Loucy (cell line): Measurements from ENCODE around the gene EFCAB5.
"Not testable (repeated sequence)": the region's sequence is repeated elsewhere in the genome, so short reads cannot be mapped to it uniquely, and the experiment has no call there.

Experiments
- H2AFZ ChIP-seq: fragments of 200-600 bp; sonication (generic); 2 replicates; pipeline ENCODE4 v1.6.0; 2016; ENCODE audit warnings: antibody characterized with exemption, mild to moderate bottlenecking, low read length, moderate library complexity
- H3F3A ChIP-seq: fragments of 200-600 bp; 2 replicates; pipeline ENCODE4 v1.6.0; 2016; ENCODE audit warnings: antibody characterized with exemption, low read depth, mild to moderate bottlenecking
- H3K27me3 ChIP-seq: fragments of 200-600 bp; sonication (generic); 2 replicates; pipeline ENCODE4 v1.6.1; 2014; ENCODE audit warnings: low read length, mild to moderate bottlenecking; ENCODE audit not compliant: insufficient read depth, poor library complexity, severe bottlenecking
- H3K36me3 ChIP-seq: fragments of 200-600 bp; sonication (generic); 2 replicates; pipeline ENCODE4 v1.6.1; 2016; ENCODE audit warnings: low read length; ENCODE audit not compliant: insufficient read depth
- H3K4me1 ChIP-seq: fragments of 200-600 bp; sonication (generic); 2 replicates; pipeline ENCODE4 v1.5.1; 2014; ENCODE audit warnings: low read length, mild to moderate bottlenecking; ENCODE audit not compliant: insufficient read depth, poor library complexity, severe bottlenecking
- H3K4me2 ChIP-seq: fragments of 200-600 bp; sonication (generic); 2 replicates; pipeline ENCODE4 v1.6.0; 2014; ENCODE audit warnings: antibody characterized with exemption, low read length, low read depth, mild to moderate bottlenecking; ENCODE audit not compliant: poor library complexity, severe bottlenecking
- H3K4me3 ChIP-seq: fragments of 200-600 bp; sonication (generic); 2 replicates; pipeline ENCODE4 v1.5.1; 2014; ENCODE audit warnings: low read length, mild to moderate bottlenecking, mixed read lengths; ENCODE audit not compliant: poor library complexity, severe bottlenecking
- H3K79me2 ChIP-seq: fragments of 200-600 bp; sonication (generic); 2 replicates; pipeline ENCODE4 v1.6.1; 2014; ENCODE audit warnings: low read length; ENCODE audit not compliant: insufficient read depth
- H3K9ac ChIP-seq: fragments of 200-600 bp; sonication (generic); 2 replicates; pipeline ENCODE4 v1.6.0; 2014; ENCODE audit warnings: mild to moderate bottlenecking, low read depth, low read length, moderate library complexity; ENCODE audit not compliant: poor library complexity, severe bottlenecking
- H3K9me2 ChIP-seq: fragments of 200-600 bp; sonication (generic); replicated peaks from 2 replicates; pipeline ENCODE4 v1.6.1; 2016; ENCODE audit warnings: low read depth, low read length, mixed read lengths
- H3K9me3 ChIP-seq: fragments of 200-600 bp; sonication (generic); 2 replicates; pipeline ENCODE4 v1.6.1; 2014; ENCODE audit warnings: mild to moderate bottlenecking, antibody characterized with exemption, low read length, low read depth; ENCODE audit not compliant: insufficient read depth
- H4K20me1 ChIP-seq: fragments of 200-600 bp; sonication (generic); 2 replicates; pipeline ENCODE4 v1.6.0; 2014; ENCODE audit warnings: antibody characterized with exemption, low read length, mild to moderate bottlenecking; ENCODE audit not compliant: insufficient read depth, poor library complexity, severe bottlenecking
- EZH2phosphoT487 ChIP-seq: fragments of 200-600 bp; IDR thresholded peaks from 2 replicates; pipeline ENCODE4 v1.6.1; 2018; ENCODE audit warnings: antibody characterized with exemption, mild to moderate bottlenecking, moderate library complexity, borderline replicate concordance
- TF ChIP-seq, protein P1 (sequence below): fragments of 200-600 bp; sonication (generic); conservative IDR thresholded peaks from 2 replicates; pipeline ENCODE4 v1.5.1; 2014; ENCODE audit warnings: mild to moderate bottlenecking, antibody characterized with exemption, low read length

The EFCAB5 gene

DNA sequence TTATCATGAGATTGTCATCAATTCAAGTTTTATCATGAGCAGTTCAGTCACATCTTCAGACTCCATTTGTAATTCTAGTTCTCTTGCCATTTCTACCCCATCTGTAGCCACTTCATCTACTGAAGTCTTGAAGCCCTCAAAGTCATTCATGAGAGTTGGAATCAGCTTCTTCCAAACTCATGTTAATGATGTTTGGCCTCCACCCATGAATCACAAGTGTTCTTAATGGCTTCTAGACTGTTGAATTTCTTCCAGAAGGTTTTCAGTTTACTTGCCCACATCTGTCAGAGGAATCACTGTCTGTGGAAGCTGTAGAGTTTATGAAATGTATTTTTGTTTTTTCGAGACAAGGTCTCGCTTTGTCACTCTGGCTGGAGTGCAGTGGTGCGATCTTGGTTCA, 191.2 kb downstream of the EFCAB5 start:
- peaks cover 14% of the 10 kb centered on the region; the same call in 1 of the 2 replicates for H3K36me3 ChIP-seq
- no peaks in the 10 kb centered on the region for H3F3A ChIP-seq
- no peaks in the 10 kb centered on the region for H3K9me3 ChIP-seq
- H3K79me2 ChIP-seq, result no peaks in the 10 kb centered on the region; the same call in 1 of the 2 replicates
- H2AFZ ChIP-seq, result no peak overlapping the region
- no peak overlapping the region for H3K4me3 ChIP-seq
- no peak overlapping the region for H3K4me2 ChIP-seq
- no peaks in the 10 kb centered on the region for H3K27me3 ChIP-seq
- peaks cover 6% of the 10 kb centered on the region for H3K4me1 ChIP-seq
- no peaks in the 10 kb centered on the region for H4K20me1 ChIP-seq
- TF ChIP-seq, protein P1, sequence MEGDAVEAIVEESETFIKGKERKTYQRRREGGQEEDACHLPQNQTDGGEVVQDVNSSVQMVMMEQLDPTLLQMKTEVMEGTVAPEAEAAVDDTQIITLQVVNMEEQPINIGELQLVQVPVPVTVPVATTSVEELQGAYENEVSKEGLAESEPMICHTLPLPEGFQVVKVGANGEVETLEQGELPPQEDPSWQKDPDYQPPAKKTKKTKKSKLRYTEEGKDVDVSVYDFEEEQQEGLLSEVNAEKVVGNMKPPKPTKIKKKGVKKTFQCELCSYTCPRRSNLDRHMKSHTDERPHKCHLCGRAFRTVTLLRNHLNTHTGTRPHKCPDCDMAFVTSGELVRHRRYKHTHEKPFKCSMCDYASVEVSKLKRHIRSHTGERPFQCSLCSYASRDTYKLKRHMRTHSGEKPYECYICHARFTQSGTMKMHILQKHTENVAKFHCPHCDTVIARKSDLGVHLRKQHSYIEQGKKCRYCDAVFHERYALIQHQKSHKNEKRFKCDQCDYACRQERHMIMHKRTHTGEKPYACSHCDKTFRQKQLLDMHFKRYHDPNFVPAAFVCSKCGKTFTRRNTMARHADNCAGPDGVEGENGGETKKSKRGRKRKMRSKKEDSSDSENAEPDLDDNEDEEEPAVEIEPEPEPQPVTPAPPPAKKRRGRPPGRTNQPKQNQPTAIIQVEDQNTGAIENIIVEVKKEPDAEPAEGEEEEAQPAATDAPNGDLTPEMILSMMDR, result no peak
- no peak for TF ChIP-seq EZH2phosphoT487
- H3K9me2 ChIP-seq, result no peaks in the 10 kb centered on the region
- H3K9ac ChIP-seq, result no peak overlapping the region

DNA sequence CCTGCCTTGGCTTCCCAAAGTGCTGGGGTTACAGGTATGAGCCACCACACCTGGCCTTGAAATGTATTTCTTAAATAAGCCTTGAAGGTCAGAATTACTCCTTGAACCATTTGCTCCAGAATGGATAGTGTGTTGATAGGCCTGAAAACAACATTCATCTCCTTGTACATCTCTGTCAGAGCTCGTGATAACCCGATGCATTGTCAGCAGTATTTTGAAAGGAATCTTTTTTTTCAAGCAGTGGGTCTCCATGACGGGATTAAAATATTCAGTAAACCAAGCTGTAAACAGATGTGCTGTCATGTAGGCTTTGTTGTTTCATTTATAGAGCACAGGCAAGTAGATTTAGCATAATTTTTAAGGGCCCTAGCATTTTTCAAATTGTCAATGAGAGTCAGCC, 191.8 kb downstream of the EFCAB5 start:
- no peak for TF ChIP-seq EZH2phosphoT487
- Histone ChIP-seq H3K4me3 (no peak overlapping the region), H3K36me3 (peaks cover 13% of the 10 kb centered on the region; the same call in 1 of the 2 replicates), H3K79me2 (peaks cover 5% of the 10 kb centered on the region; the same call in 1 of the 2 replicates), H2AFZ (no peak overlapping the region), H4K20me1 (no peaks in the 10 kb centered on the region), H3F3A (no peaks in the 10 kb centered on the region), H3K9me3 (no peaks in the 10 kb centered on the region), H3K4me1 (peaks cover 6% of the 10 kb centered on the region), H3K9me2 (no peaks in the 10 kb centered on the region), H3K4me2 (no peak overlapping the region), H3K27me3 (no peaks in the 10 kb centered on the region), H3K9ac (no peak overlapping the region)

GRCh38 chr17:30134551-30134950, 193.1 kb downstream of the EFCAB5 start:
- H3K36me3 ChIP-seq, result peaks cover 6% of the 10 kb centered on the region; the same call in 1 of the 2 replicates
- H3K4me3 ChIP-seq, result no peak overlapping the region
- no peaks in the 10 kb centered on the region for H3K9me2 ChIP-seq
- H4K20me1 ChIP-seq, result no peaks in the 10 kb centered on the region
- H2AFZ ChIP-seq, result no peak overlapping the region
- no peaks in the 10 kb centered on the region for H3K27me3 ChIP-seq
- peaks cover 3% of the 10 kb centered on the region for H3K4me1 ChIP-seq
- H3K79me2 ChIP-seq, result peaks cover 5% of the 10 kb centered on the region; the same call in 1 of the 2 replicates
- no peaks in the 10 kb centered on the region for H3F3A ChIP-seq
- TF ChIP-seq EZH2phosphoT487, result no peak
- TF ChIP-seq, protein P1, result no peak
- H3K9me3 ChIP-seq, result no peaks in the 10 kb centered on the region
- H3K9ac ChIP-seq, result no peak overlapping the region
- no peak overlapping the region for H3K4me2 ChIP-seq

GRCh38 chr17:30137158-30137557, 195.7 kb downstream of the EFCAB5 start:
- Histone ChIP-seq H3F3A (no peaks in the 10 kb centered on the region), H3K27me3 (no peaks in the 10 kb centered on the region)

GRCh38 chr17:30147860-30148259, 206.4 kb downstream of the EFCAB5 start:
- H3K9ac ChIP-seq, H3K4me3 ChIP-seq, H3K79me2 ChIP-seq: not testable (repeated sequence)

More at GRCh38 chr17:30137158-30137557, 195.7 kb downstream of the EFCAB5 start:
- TF ChIP-seq, protein P1, result no peak
- no peak for TF ChIP-seq EZH2phosphoT487
- Histone ChIP-seq H3K4me2 (no peak overlapping the region), H3K9ac (no peak overlapping the region), H2AFZ (no peak overlapping the region), H3K4me1 (no peaks in the 10 kb centered on the region), H4K20me1 (no peaks in the 10 kb centered on the region), H3K36me3 (0 out of 2 replicates have a peak, but pooled peaks cover 3% of the 10 kb centered on the region), H3K79me2 (peaks cover 11% of the 10 kb centered on the region; the same call in 1 of the 2 replicates), H3K9me2 (no peaks in the 10 kb centered on the region), H3K4me3 (no peak overlapping the region), H3K9me3 (no peaks in the 10 kb centered on the region)

More at GRCh38 chr17:30147860-30148259, 206.4 kb downstream of the EFCAB5 start:
- H4K20me1 ChIP-seq, H3F3A ChIP-seq, H3K9me2 ChIP-seq, H3K36me3 ChIP-seq, H3K9me3 ChIP-seq, H3K4me1 ChIP-seq, H3K27me3 ChIP-seq, H2AFZ ChIP-seq, H3K4me2 ChIP-seq: not testable (repeated sequence)
